T-cell (primary cell): ENCODE measurements around the gene LHFPL4. TPM values are rescaled to one million over a fixed set of nuclear protein-coding genes. Genes with fewer than 3 reads are reported as not detected.
"Not testable (repeated sequence)": the region's sequence is repeated elsewhere in the genome, so short reads cannot be mapped to it uniquely, and the experiment has no call there.

Source experiments
- ATAC-seq, 4 experiments: fragments of 200-7000 bp in 3 of 4; fragments of 150-1000 bp in 1 of 4; cut with Tn5 transposase; replicated peaks in 1 of 4; 1 replicate in 3 of 4; 2 replicates in 1 of 4; pipeline ENCODE4 v1.10.0; 2021; ENCODE audit warnings: moderate library complexity in 3 of 4, mild to moderate bottlenecking in 2 of 4, moderate number of reproducible peaks in 1 of 4
- CTCF ChIA-PET, 2 donors: fragments of 300-600 bp; sonication (Branson Sonifier 250); formaldehyde crosslinking; loops; one replicate each; lab custom pipeline; 2022; ENCODE audit warnings: antibody characterized with exemption in 2 of 2; lab: Charles Lee
- POLR2A ChIA-PET, 2 donors: fragments of 300-600 bp; sonication (Branson Sonifier 250); formaldehyde crosslinking; loops; one replicate each; lab custom pipeline; 2022; ENCODE audit warnings: antibody characterized with exemption in 2 of 2; lab: Charles Lee
- DNase-seq, 35 experiments: peaks; one replicate each; pipeline versions ENCODE4 v3.0.0 to v3.0.0-alpha.2; 2013 to 2023
- H3K27ac ChIP-seq: one replicate; pipeline ENCODE4 v1.5.1; 2013; ENCODE audit warnings: low read length
- H3K27me3 ChIP-seq, 2 experiments: replicated peaks in 1 of 2; 1 replicate in 1 of 2; 2 replicates in 1 of 2; pipeline versions ENCODE4 v1.6.1 to v1.7.0; 2013; ENCODE audit warnings: low read length in 1 of 2, mixed read lengths in 1 of 2; ENCODE audit not compliant: control insufficient read depth in 2 of 2, insufficient read depth in 2 of 2; ENCODE audit errors: extremely low read depth in 1 of 2
- H3K36me3 ChIP-seq, 2 donors: 1 replicate in 1 of 2; 2 replicates in 1 of 2; pipeline versions ENCODE4 v1.6.1 to v1.7.0; 2013; ENCODE audit warnings: low read length in 1 of 2; ENCODE audit not compliant: control insufficient read depth in 2 of 2, insufficient read depth in 1 of 2; ENCODE audit errors: extremely low read depth in 1 of 2
- H3K4me1 ChIP-seq, 2 experiments: 1 replicate in 1 of 2; 2 replicates in 1 of 2; pipeline versions ENCODE4 v1.6.1 to v1.7.0; 2013; ENCODE audit warnings: low read length in 2 of 2, mixed read lengths in 1 of 2; ENCODE audit not compliant: insufficient read depth in 2 of 2, control insufficient read depth in 1 of 2; ENCODE audit errors: extremely low read depth in 1 of 2
- H3K4me3 ChIP-seq, 2 donors: 1 replicate in 1 of 2; 2 replicates in 1 of 2; pipeline versions ENCODE4 v1.5.1 to v1.7.0; 2013; ENCODE audit warnings: mild to moderate bottlenecking in 2 of 2, low read length in 1 of 2, moderate library complexity in 1 of 2; ENCODE audit not compliant: control insufficient read depth in 1 of 2; ENCODE audit errors: extremely low read depth in 1 of 2
- H3K9me3 ChIP-seq: 2 replicates; pipeline ENCODE4 v1.7.0; 2013
- H3K27ac Mint-ChIP-seq, 2 donors: one replicate each; pipeline ENCODE4 v1.8.0; 2020 to 2021; ENCODE audit warnings: mild to moderate bottlenecking in 2 of 2, mixed read lengths in 2 of 2
- H3K27me3 Mint-ChIP-seq, 2 donors: one replicate each; pipeline ENCODE4 v1.8.0; 2021 to 2022; ENCODE audit warnings: mixed read lengths in 2 of 2
- H3K36me3 Mint-ChIP-seq: one replicate; pipeline ENCODE4 v1.8.0; 2021; ENCODE audit warnings: mixed read lengths
- H3K4me1 Mint-ChIP-seq, 3 donors: one replicate each; pipeline ENCODE4 v1.8.0; 2020 to 2022; ENCODE audit warnings: mixed read lengths in 3 of 3, mild to moderate bottlenecking in 1 of 3
- H3K4me3 Mint-ChIP-seq, 3 donors: one replicate each; pipeline ENCODE4 v1.8.0; 2020 to 2022; ENCODE audit warnings: mild to moderate bottlenecking in 3 of 3, mixed read lengths in 3 of 3, moderate library complexity in 3 of 3
- H3K9me3 Mint-ChIP-seq, 3 donors: one replicate each; pipeline ENCODE4 v1.8.0; 2020 to 2022; ENCODE audit warnings: mixed read lengths in 3 of 3
- WGBS: methylation state at CpG from one replicate; pipeline ENCODE4 v1.1.5; 2013; ENCODE audit warnings: missing lambda C conversion rate; ENCODE audit not compliant: insufficient coverage; 5-methylcytosine and 5-hydroxymethylcytosine counted together
- total RNA-seq, 35 experiments: library from RNA in 6 of 35; stranded (reverse) in 6 of 35; fragments of 120-200 nt in 1 of 35; gene quantifications; one replicate each; pipeline versions ENCODE4 v1.2.1 to v1.2.4 and lab custom pipeline; 2013 to 2026

LHFPL4 gene
- not detected for total RNA-seq
- total RNA-seq (2013) = not detected
- total RNA-seq (lab: John Stamatoyannopoulos, UW) = 0 to 0.13 (median 0) reads per million in 29 experiments

GRCh38 chr3:9553021-9553947 is at the start of gene LHFPL4:
TSS of gene LHFPL4 (minus strand) at chr3:9553822. CDS start at chr3:9552679, 1,143 bp downstream.
- H3K27ac Mint-ChIP-seq = no peak within 1 kb of the TSS
- CTCF ChIA-PET = no interaction called here
- peaks cover 63 to 73% of the 10 kb centered on the region in 2 donors for H3K27me3 Mint-ChIP-seq
- Histone ChIP-seq H3K4me1 (peaks cover 0 to 3% of the 10 kb centered on the region in 2 experiments), H3K27me3 (peaks cover 2 to 44% of the 10 kb centered on the region in 2 experiments), H3K27ac (no peak within 1 kb of the TSS), H3K9me3 (no peaks in the 10 kb centered on the region), H3K36me3 (no peaks in the 10 kb centered on the region), H3K4me3 (no peak within 1 kb of the TSS)
- no peaks in the 10 kb centered on the region for H3K36me3 Mint-ChIP-seq
- 9% methylated on average over 75 of the region's 75 CpGs for WGBS
- peaks cover 0 to 7% (median 0%) of the 10 kb centered on the region in 3 donors for H3K9me3 Mint-ChIP-seq
- POLR2A ChIA-PET = no interaction called here
- H3K4me1 Mint-ChIP-seq = peaks cover 5 to 18% (median 5%) of the 10 kb centered on the region in 3 donors
- no peak within 1 kb of the TSS for H3K4me3 Mint-ChIP-seq
- DNase-seq (no peak), ATAC-seq (no peak)

- H3K27me3 Mint-ChIP-seq = peaks cover 47 to 58% of the 10 kb centered on the region in 2 donors
- Histone ChIP-seq H3K4me3 (no peak overlapping the region), H3K36me3 (no peaks in the 10 kb centered on the region), H3K4me1 (peaks cover 0 to 2% of the 10 kb centered on the region in 2 experiments), H3K27ac (no peak overlapping the region), H3K9me3 (no peaks in the 10 kb centered on the region), H3K27me3 (peaks cover 5 to 49% of the 10 kb centered on the region in 2 experiments)
- H3K4me1 Mint-ChIP-seq = peaks cover 2 to 5% (median 5%) of the 10 kb centered on the region in 3 donors
- H3K27ac Mint-ChIP-seq = no peak overlapping the region
- 56% methylated on average over 3 of the region's 4 CpGs for WGBS
- CTCF ChIA-PET = no interaction called here
- H3K9me3 Mint-ChIP-seq = peaks cover 4 to 12% (median 7%) of the 10 kb centered on the region in 3 donors
- ATAC-seq = no peak
- H3K36me3 Mint-ChIP-seq = no peaks in the 10 kb centered on the region
- no peak for DNase-seq
- no peak overlapping the region for H3K4me3 Mint-ChIP-seq
- POLR2A ChIA-PET = no interaction called here
Observed at GRCh38 chr3:9602620-9603019, 49.0 kb upstream of the LHFPL4 start.

GRCh38 chr3:9601006-9601581 is 47.5 kb upstream of the LHFPL4 start:
- peaks cover 45 to 56% of the 10 kb centered on the region in 2 donors for H3K27me3 Mint-ChIP-seq
- H3K9me3 ChIP-seq, H3K4me1 ChIP-seq, H3K36me3 Mint-ChIP-seq, H3K4me1 Mint-ChIP-seq, POLR2A ChIA-PET, DNase-seq, H3K4me3 Mint-ChIP-seq, H3K36me3 ChIP-seq, CTCF ChIA-PET, ATAC-seq, H3K27ac Mint-ChIP-seq, H3K9me3 Mint-ChIP-seq, H3K27ac ChIP-seq, H3K4me3 ChIP-seq: not testable (repeated sequence)
- whole genome bisulfite sequencing = 64% methylated on average over 14 of the region's 24 CpGs
- peaks cover 5 to 41% of the 10 kb centered on the region in 2 experiments for H3K27me3 ChIP-seq

- peak overlapping the region; percentile 4 to 47 (median 39) for H3K4me3 Mint-ChIP-seq
- no peak overlapping the region for H3K27ac Mint-ChIP-seq
- POLR2A ChIA-PET = no interaction called here
- Histone ChIP-seq H3K36me3 (no peaks in the 10 kb centered on the region), H3K4me1 (peaks cover 0 to 2% of the 10 kb centered on the region in 2 experiments), H3K9me3 (no peaks in the 10 kb centered on the region), H3K27me3 (peaks cover 5 to 38% of the 10 kb centered on the region in 2 experiments), H3K27ac (no peak overlapping the region), H3K4me3 (peak overlapping the region in 1 of 2 donors; percentile 12)
- H3K36me3 Mint-ChIP-seq = no peaks in the 10 kb centered on the region
- peaks cover 43 to 55% of the 10 kb centered on the region in 2 donors for H3K27me3 Mint-ChIP-seq
- peaks cover 2 to 5% (median 5%) of the 10 kb centered on the region in 3 donors for H3K4me1 Mint-ChIP-seq
- peak in 3 of 35 experiments; percentile 1 to 3 (median 3) for DNase-seq
- WGBS = 10% methylated on average over 42 of the region's 42 CpGs
- CTCF ChIA-PET = no interaction called here
- peaks cover 0 to 6% (median 5%) of the 10 kb centered on the region in 3 donors for H3K9me3 Mint-ChIP-seq
- ATAC-seq = peak in 2 of 4 experiments; percentile 23 to 33
Observed at GRCh38 chr3:9600597-9600996, 47.0 kb upstream of the LHFPL4 start.

GRCh38 chr3:9598783-9599387 is 45.3 kb upstream of the LHFPL4 start:
- no peaks in the 10 kb centered on the region for H3K36me3 Mint-ChIP-seq
- no peak overlapping the region for H3K27ac ChIP-seq
- peaks cover 0 to 2% of the 10 kb centered on the region in 2 experiments for H3K4me1 ChIP-seq
- H3K36me3 ChIP-seq = no peaks in the 10 kb centered on the region
- CTCF ChIA-PET = no interaction called here
- H3K9me3 Mint-ChIP-seq = no peaks in the 10 kb centered on the region
- POLR2A ChIA-PET = no interaction called here
- H3K27me3 Mint-ChIP-seq = peaks cover 37 to 47% of the 10 kb centered on the region in 2 donors
- peaks cover 5 to 37% of the 10 kb centered on the region in 2 experiments for H3K27me3 ChIP-seq
- no peaks in the 10 kb centered on the region for H3K9me3 ChIP-seq
- DNase-seq = no peak
- ATAC-seq = no peak
- 78% methylated on average over 4 of the region's 7 CpGs for WGBS
- no peak overlapping the region for H3K4me3 ChIP-seq
- H3K27ac Mint-ChIP-seq = no peak overlapping the region
- no peak overlapping the region for H3K4me3 Mint-ChIP-seq
- peaks cover 2 to 5% (median 5%) of the 10 kb centered on the region in 3 donors for H3K4me1 Mint-ChIP-seq

GRCh38 chr3:9595877-9596276 is 42.3 kb upstream of the LHFPL4 start:
- no peak for DNase-seq
- no peaks in the 10 kb centered on the region for H3K9me3 Mint-ChIP-seq
- H3K27me3 ChIP-seq = peaks cover 3 to 20% of the 10 kb centered on the region in 2 experiments
- H3K27ac ChIP-seq = no peak overlapping the region
- ChIA-PET POLR2A (interaction anchor here in 1 of 2 donors (0.6 kb wide), 1 partner anchor 16 kb away, joined by 5 read pairs; no protein-coding TSS in a partner anchor), CTCF (no interaction called here)
- no peaks in the 10 kb centered on the region for H3K9me3 ChIP-seq
- ATAC-seq = no peak
- peaks cover 0 to 2% of the 10 kb centered on the region in 2 experiments for H3K4me1 ChIP-seq
- H3K4me1 Mint-ChIP-seq = peaks cover 2 to 5% (median 5%) of the 10 kb centered on the region in 3 donors
- no peak overlapping the region for H3K4me3 ChIP-seq
- no peaks in the 10 kb centered on the region for H3K36me3 Mint-ChIP-seq
- H3K27ac Mint-ChIP-seq = no peak overlapping the region
- peaks cover 20 to 21% of the 10 kb centered on the region in 2 donors for H3K27me3 Mint-ChIP-seq
- H3K36me3 ChIP-seq = no peaks in the 10 kb centered on the region
- H3K4me3 Mint-ChIP-seq = no peak overlapping the region
